HG02678 (cell line): ENCODE measurements around the gene PRAME.
"Not testable (repeated sequence)": the region's sequence is repeated elsewhere in the genome, so short reads cannot be mapped to it uniquely, and the experiment has no call there.

Experiments used
- ATAC-seq: cut with Tn5 transposase; IDR thresholded peaks from one replicate; pipeline ENCODE4 v1.9.1; 2021; ENCODE audit warnings: mild to moderate bottlenecking, moderate library complexity; ENCODE audit not compliant: unreplicated experiment

PRAME gene, protein sequence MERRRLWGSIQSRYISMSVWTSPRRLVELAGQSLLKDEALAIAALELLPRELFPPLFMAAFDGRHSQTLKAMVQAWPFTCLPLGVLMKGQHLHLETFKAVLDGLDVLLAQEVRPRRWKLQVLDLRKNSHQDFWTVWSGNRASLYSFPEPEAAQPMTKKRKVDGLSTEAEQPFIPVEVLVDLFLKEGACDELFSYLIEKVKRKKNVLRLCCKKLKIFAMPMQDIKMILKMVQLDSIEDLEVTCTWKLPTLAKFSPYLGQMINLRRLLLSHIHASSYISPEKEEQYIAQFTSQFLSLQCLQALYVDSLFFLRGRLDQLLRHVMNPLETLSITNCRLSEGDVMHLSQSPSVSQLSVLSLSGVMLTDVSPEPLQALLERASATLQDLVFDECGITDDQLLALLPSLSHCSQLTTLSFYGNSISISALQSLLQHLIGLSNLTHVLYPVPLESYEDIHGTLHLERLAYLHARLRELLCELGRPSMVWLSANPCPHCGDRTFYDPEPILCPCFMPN

DNA sequence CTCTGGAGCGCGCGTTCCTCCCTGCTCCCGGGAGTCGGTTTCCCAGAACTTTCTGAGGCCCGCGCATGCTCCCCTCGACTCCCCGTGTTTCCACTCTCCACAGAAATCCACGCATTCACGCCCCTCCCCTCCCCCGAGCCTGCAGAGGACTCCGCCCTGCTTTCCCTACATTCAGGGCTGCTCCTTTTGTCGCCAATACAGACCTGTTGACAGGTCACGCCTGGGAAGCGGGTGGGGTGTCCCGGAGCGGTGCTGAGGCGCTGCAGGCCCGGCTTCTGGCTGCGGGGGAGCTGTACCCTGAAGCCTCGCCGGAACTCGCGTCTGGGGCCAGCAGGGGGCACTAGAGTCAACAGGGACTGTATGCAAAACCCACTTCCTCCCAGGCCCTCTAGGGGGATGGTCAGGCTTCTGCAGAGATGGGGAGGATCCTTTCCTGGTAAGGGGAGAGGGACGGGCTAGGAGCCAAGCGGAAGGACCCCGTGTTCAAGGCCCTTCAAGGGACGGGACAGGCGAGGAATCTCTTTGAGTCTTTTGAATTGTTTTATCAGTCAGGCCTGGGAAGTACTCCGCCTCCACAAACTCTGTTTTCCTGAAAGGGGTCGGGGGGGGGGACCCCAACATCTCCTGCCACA lies at the start of gene PRAME:
PRAME (minus strand) TSS at position 294 of the 632 bp plus-strand sequence. CDS start 2,433 bp downstream, outside the sequence.
- no peak for ATAC-seq

DNA sequence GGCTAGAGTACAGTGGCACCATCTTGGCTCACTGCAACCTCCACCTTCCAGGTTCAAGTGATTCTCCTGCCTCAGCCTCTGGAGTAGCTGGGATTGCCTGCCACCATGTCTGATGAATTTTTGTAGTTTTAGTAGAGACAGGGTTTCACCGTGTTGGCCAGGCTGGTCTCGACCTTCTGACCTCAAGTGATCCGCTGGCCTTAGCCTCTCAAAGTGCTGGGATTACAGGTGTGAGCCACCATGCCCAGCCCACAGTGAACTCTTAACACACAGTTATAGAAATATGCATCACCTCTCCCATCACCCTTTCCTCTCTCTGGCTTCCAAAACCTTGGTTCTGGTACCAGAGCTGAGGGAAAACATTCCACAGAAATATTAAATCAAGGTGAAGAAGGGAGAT lies 49.0 kb upstream of the PRAME start:
- not testable (repeated sequence) for ATAC-seq

DNA sequence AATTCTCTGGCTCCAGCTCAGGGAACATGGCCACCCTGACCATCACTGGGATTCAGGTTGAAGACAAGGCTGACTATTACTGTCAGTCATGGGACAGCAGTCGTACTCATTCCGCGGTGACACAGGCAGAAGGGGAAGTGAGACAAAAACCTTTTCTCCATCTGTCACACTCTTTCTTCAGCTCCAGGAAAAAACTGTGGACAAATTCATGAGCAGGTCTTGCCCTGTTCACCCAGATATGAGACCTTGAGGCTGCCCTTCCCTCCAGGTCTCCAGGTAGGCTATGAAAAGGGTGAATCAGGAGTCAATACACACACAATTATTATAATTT lies 46.0 kb upstream of the PRAME start:
- no peak for ATAC-seq

DNA sequence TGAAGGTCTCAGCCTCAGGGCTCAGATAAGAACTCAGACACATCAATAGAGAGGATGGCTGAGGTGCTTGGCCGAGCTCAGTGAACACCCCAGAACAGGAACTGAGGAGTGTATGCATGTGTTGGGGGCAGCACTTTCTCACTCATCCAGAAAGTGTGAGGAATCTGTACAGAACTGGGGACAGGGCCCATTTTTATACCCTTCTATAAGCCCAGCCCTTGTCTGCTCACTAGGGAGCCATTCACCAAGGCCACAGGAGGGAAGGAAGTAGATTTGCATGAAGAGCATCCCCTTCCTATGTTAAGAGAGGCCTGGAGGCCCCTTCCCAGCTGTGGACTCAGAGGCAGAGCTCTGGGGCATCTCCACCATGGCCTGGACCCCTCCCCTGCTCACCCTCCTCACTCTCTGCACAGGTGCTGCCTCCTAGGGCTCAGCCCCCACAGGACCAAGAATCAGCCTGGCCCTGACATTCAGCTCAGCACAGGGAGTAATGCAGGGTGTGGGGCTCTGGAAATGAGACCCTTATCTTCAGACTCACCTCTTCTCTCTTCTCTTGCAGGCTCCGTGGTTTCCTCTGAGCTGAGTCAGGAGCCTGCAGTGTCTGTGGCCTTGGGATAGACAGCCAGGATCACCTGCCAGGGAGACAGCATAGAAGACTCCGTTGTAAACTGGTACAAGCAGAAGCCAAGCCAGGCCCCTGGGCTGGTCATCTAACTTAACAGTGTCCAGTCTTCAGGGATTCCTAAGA lies 45.4 kb upstream of the PRAME start:
- no peak for ATAC-seq

DNA sequence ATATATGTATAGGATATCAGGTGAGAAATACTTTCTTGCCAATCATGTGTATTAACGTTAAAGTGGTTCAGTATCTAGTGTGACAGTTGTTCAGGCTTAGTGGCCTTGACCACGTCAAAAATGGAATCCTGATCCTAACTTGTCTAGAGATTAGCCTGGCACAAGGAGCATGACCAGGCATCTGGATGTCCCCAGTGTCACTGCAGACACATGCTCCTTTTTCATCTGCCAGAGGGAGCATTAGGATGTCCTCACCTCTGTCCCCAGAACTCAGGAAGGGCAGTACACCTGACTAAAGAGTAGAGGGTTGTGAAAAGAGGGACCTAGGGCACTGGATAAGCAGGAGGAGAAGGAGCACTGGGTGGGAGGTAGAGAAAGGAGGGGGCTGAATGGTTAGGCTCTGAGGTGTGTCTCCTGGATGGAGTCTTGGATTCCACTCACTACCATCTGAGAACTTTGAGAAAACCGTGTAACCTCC lies 44.4 kb upstream of the PRAME start:
- ATAC-seq, result no peak

DNA sequence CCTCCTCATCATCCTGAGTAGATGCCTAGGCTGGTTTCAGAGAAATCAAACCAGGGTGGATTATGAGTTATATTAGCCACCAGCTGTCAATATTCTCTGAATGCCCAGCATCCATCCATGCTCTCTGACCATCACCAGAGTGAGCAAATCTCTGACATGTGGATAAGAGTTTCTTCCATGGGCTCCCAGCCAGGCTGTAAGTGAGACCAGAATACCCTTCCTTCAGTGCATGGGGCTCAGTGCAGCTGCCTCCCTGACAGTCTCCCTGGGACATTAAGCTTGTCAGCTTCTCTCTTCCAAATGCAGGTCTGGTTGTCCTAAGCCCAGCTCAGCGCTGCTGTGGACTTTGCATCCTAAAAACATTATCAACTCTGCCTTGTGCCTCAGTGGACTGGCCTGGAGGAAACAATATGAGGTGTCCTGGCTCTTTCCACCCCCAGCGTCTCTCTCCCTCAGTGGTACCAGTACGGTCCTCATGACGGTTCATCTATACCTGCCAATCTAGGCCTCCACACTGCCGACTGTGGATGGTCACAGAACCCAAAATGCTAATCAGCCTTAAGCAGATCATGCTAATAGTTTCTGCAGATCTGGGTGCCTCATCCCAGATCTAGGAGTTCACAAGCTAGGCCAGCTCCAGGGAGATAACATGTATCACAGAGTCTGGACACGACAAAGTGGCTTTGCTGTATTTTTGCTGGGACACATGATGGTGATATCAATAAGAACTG lies 41.6 kb upstream of the PRAME start:
- ATAC-seq, result no peak

DNA sequence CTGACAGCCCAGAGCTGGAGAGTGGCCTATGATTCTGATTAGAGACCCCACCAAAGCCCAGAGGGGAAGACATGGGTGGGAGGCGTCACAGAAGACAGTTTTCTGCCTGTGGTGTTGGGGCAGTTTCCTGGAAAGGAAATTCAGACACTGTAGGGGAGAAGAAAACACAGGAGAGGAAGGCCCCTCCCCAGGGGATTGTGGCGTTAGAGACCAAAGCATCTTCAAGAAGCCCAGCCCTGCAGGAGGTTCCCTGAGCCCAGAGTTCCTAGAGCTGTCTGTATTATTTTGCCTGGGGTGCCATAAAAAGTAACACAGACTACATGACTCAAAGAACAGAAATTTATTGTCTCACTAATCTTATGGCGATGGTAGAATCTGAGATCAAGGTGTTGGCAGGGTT lies 40.2 kb upstream of the PRAME start:
- no peak for ATAC-seq

DNA sequence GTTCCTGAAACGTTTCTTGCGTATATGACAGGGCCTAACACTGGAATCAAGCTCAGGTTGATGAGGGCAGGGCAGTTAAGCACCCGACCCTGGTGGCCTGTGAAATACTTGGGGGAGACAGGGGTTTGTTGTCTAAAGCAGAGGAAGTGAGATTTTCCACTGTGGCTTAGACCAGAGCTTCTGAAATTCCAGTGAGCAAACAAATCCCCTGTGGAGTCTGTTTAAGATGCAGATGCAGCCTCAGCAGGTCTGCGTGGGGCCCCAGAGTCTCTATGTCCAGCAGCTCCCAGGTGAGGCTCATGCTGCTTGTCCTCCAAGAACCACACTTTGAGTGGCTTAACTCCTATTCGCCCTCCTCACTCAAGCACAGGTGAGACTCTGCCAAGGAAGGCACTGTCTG lies 39.1 kb upstream of the PRAME start:
- no peak for ATAC-seq

DNA sequence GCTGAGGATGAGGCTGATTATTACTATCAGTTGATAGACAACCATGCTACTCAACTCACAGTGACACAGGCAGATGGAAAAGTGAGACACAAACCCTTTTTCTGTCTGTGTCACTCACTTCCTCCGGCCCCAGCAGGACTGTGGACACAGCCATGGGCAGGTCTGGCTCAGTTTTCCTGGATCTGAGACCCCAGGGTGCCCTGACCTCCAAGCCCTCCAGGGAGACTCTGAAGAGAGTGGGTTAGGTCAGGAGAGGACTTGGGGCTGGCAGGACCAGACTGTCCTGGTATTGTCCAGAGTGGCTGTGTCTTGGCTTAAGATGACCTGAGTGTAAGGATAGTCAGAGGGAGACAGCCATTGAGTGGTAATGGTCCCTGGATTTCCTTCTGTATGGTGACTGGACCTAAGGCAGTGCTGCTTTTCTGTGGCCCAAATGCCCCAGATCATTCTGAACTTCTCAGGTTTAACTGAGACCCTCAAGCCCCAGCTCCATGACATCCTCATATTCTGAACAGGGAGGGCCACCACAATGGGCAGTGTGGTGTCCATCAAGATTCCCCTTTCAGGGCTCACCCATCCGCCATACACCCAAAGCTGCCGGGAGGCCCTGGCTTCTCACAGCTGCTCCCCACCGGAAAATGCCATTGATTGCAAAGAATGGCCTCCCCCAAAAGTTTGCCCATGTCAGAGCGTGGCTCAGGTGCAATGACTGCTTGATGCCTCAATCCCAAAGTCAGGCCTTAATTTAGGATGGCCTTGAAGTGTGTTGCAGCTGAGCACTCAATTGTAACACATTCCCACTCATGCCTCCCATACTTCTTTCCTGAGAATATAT lies 36.2 kb upstream of the PRAME start:
- no peak for ATAC-seq

DNA sequence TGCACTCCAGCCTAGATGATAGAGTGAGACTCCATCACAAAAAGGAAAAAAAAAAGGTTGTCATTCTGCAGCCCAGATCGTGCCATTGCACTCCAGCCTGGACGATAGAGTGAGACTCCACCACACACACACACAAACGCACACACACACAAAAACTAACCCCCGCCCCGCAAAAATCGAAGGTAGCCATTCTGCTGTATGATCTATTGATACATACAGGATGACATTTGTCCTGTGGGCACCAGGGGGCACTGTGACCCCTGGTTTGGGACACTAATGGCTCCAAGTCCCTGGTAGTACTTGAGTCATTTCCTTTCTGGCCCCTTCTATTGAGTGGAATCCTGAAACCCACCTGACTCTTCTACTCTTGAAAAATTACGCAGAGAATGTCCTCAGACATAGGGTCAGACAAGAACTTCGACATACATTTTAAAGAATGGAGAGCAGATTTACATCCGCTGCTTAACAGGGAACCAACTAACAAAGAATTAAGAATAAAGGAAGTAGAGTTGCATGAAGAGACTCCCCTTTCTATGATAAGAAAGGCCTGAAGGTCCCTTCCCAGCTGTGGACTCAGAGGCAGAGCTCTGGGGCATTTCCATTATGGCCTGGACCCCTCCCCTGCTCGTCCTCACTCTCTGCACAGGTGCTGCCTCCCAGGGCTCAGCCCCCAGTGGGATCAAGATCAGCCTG lies 35.0 kb upstream of the PRAME start:
- no peak for ATAC-seq

DNA sequence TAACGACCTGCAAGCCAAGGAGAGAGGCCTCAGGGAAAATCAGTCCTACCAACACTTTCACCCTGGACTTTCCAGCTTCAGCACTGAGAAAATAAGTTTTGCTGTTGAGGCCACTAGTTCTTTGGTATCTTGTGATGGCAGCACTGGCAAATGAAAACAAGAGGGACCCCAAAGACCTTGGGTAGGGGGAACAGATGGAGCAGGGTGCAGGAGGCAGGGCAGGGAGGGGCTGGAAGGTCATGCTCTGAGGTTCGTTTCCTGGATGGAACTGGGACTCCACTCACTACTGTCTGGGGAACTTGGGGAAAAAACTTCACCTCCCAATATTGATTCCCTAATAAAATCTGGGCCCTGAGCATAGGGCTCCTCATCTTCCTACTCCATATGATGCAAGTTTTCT lies 34.2 kb upstream of the PRAME start:
- no peak for ATAC-seq

DNA sequence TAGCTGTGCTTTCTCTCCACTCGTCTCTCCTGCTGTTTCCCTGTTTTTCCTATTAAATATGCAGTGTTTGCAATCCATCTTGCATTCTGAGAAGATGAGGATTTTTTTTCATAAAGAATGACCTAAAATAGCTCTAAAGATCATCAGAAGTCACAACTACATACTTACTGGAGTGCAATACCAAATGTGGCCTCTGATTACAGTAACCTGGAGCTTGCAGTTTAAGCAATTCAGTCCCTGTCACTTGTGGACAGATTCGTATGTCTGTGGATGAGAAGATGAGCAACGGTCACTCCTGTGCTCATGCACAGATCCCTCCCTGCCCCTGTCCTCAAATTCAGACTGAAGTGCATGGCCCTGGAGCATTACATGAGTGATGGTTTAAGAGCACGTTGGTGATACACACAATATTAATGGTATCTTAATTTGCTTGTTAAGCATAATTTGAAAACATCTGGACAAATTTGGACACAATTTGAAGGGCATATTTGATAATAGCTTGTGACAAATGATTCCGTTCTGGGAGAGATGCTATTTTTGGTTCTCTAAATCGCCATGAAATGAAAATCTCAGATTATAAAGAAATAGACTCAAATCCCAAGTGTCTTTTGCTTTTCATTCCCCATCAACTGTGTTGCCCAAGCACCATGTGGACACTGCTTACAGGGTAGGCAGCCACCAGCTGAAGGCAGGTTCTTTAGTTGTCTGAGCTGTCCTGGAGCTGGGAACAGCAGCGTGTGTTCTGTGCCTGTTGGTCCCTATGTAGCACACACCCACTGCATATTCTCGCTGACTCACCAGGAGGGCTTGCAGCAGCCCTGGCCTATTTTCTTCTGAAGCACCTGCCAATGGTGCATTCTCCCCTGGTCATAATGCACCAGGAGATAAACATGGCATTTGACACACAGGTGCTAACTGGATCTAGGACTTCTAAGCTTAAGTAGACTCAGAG lies 32.6 kb upstream of the PRAME start:
- no peak for ATAC-seq

DNA sequence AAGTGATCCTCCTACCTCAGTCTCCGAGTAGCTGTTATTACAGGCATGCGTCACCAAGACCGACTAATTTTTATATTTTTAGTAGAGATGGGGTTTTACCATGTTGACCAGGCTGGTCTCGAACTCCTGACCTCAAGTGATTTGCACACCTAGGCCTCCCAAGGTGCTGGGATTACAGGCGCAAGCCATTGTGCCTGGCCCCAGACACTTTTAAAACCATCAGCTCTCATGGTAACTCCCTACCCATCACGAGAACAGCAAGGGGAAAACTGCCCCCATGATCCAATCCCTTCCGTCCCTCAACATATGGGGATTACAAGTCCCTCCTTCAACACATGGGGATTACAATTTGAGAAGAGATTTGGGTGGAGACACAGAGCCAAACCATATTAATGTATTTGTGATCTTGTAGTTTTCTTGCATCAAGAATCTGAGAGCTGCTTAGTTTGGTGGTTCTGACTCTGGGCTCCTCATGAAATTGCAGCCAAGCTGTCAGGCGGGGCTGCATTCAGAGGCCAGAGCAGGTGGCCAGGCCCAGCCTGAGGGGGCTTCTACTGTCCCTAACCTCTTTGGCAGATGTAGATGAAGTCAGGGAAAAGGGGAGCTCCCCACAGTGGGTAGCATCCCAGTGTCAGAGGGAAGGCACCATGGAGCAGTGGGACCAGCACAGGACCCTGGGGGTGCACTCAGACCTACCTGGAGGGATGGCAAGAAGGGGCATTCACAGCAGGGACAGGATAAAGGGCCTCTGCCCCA lies 31.2 kb upstream of the PRAME start:
- no peak for ATAC-seq

DNA sequence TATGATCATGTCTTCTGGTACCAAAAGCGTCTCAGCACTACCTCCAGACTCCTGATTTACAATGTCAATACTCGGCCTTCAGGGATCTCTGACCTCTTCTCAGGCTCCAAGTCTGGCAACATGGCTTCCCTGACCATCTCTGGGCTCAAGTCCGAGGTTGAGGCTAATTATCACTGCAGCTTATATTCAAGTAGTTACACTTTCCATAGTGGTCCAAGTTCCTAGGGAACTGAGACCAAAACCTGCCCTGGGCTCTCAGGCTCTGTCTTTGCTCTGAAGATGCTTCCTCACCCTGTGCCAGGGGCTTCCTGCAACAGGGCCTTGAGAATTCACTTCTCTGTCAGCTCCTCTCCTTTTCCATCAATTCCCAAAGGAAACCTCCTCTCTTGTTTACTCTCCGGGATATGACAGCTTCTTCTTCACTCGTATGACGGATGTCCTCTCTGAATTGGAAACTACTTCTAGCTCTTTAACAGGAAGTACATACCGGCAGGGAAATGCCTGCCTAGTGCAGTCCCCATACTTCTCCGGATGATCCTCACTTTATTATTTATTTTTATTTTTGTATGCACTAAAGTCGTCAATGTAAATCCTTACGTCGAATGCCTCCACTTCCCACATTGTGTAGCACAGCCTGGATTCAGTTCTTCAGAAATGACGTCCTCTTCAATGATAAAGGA lies 29.6 kb upstream of the PRAME start:
- ATAC-seq, result no peak

DNA sequence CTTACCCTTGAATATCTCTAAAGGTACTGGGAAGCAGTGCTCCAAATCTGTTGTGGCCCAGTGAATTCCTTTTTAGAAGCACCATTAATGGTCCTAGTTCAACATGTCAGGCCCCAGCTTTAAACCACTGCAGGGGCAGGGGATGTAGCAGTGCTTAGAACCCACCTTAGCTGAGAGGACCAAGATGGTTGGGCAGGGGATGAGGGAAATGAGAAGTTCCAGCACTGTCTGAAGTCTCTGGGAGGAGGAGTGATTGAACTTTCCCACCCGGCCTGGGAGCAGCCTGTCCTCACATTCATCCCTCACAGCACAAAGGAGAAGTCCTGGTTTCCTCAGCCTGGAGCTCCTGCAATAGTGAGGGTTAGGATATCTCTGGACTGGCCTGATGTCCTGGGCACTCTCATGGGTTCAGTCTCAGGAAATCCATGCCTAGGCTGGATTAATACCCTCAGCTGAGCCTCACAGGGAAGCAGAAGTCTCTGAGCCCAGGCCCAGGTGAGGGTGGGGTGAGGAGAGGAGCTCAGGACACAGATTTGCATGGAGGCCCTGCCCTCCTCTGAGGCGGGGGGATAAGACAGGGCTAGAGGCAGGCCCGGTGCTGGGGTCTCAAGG lies 28.6 kb upstream of the PRAME start:
- ATAC-seq, result no peak

DNA sequence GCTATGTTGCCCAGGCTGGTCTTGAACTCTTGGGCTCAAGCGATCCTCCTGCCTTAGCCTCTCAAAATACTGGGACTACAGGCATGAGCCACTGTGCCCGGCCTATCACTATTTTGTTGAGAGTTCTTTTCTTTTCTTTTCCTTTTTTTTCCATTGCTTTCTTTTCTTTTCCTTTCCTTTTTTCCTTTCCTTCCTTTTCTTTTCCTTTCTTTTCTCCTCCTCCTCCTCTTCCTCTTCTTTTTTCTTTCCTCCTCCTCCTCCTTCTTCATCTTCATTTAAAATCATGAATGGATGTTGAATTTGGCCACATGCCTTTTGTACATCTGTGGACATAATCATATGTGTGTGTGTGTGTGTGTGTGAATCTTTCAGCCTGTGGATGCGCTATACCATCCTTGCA lies 25.7 kb upstream of the PRAME start:
- ATAC-seq, result no peak

DNA sequence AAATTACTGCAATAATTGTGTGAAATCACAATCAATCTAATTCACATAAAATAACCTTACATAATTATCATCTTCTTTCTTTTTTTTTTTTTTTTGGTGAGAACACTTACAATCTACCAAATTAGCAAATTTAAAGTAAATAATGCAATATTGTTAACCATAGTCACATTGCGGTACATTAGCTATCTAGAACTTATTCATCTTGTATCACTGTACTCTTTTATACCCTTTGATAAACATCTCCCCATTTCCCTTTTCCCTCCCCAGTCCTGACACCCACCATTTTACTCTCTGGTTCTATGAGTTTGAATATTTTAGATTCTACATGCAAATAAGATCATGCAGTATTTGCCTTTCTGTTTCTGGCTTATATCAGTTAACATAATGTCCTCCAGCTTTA lies 24.0 kb upstream of the PRAME start:
- ATAC-seq, result no peak
